ENCODE data around the gene HMHB1.

- TF ChIP-seq CTCF (optimal IDR thresholded peaks at IDR 0.05 in 1 of 3, IDR thresholded peaks at IDR 0.05 in 1 of 3, conservative IDR thresholded peaks at IDR 0.05 in 1 of 3; ENCODE audit: extremely low read depth in 1 of 3, insufficient read depth in 2 of 3, low read length in 3 of 3), result no peak
- TF ChIP-seq EZH2 (IDR thresholded peaks at IDR 0.05; ENCODE audit: low read length), result no peak
Measured at GRCh38 chr5:143862271-143862670, 50.3 kb downstream of the HMHB1 start.

Measured in keratinocyte (primary cell).